ENCODE data around the gene NTSR1.

Gene NTSR1

DNA sequence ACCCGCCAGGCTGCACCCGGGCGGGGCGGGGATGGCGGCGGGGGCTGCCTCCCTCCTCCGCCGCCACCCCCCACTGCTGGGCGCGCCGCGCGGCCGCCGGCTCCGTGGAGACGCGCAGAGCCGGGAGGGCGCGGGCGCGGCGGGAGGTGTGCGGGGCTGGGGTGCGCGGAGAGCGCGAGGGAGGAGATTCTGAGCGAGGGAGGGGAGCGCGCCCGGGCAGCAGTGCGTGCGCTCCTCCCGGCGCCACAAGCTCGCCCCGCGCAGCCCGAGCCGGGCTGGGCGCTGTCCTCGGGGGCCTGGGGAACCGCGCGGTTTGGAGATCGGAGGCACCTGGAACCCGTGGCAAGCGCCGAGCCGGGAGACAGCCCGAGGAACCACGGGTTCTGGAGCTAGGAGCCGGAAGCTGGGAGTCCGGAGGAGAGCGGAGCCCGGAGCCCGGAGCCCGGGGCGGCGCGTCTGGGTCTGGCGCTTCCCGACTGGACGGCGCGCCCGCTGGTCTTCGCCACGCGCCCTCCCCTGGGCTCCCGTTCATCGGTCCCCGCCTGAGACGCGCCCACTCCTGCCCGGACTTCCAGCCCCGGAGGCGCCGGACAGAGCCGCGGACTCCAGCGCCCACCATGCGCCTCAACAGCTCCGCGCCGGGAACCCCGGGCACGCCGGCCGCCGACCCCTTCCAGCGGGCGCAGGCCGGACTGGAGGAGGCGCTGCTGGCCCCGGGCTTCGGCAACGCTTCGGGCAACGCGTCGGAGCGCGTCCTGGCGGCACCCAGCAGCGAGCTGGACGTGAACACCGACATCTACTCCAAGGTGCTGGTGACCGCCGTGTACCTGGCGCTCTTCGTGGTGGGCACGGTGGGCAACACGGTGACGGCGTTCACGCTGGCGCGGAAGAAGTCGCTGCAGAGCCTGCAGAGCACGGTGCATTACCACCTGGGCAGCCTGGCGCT lies at the start of gene NTSR1:
TSS of gene NTSR1 (plus strand) at position 246 of the 946 bp plus-strand sequence. CDS start at position 618, 372 bp downstream.
- DNase-seq = no peak

DNA sequence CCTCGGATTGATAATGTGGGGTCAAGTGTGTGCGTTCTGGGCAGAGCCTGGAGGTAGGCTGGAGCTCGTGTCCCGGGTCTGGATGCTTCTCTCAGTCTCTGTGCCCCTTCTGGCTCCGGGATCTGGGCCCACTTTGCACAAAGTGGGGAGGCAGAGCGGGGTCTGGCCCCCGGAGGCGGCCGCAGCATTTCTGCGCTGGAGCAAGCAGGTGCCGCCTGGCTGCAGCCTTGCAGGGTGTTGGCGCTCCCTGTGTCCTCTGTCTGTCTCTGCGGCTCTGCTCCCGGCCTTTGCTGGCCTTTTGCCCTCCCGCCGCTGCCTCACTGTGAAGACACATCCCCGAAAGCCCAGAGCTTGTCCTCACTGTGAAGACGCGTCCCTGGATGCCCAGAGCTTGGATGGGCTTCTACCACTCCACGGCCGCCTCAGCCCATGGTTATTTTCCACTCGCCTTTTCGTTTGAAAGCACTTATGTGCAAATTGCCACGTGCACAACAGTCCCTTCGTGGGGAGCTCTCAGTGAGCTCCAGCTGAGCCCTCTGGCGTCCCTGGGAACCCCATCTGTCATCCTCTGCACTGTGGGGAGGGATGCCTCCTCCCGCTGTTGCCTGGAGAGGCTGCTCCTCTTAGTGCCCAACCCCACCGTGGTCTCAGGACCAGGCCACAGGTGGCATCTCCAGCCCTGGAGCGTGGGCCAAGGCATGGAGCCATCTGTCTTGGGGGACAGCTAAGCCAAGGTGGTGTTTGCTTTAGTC lies 49.0 kb upstream of the NTSR1 start:
- DNase-seq = no peak

DNA sequence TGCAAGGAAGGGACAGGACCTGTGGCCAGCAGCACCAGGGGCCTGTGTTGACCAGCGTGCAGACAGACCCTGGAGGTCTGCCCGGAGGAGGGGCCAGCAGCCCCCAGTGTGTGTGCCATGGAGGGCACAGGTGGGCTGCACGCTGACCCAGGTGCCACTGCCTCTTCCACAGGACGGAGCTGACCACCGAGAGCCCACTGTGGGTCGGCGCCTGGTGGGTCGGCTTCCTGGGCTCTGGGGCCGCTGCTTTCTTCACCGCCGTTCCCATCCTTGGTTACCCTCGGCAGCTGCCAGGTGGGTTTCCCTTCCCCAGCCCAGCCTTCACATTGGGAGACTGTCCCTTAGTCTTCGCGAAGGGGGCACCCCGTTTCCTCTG lies 48.4 kb upstream of the NTSR1 start:
- DNase-seq = no peak

DNA sequence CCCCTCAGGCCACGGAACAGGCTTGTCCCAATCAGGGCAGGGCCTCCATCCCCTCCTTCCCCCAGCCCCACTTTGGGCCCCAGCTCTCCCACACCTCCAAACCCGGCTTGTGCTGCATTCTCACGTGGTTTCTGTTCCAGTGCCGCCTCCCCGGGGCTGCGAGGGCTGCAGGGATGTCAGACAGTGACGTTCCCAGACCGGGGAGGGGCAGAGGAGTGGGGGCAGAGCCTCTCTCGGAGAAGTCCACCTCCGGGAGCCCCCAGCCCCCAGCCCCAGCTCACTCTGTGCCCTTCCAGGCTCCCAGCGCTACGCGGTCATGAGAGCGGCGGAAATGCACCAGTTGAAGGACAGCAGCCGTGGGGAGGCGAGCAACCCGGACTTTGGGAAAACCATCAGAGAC lies 47.9 kb upstream of the NTSR1 start:
- no peak for DNase-seq

DNA sequence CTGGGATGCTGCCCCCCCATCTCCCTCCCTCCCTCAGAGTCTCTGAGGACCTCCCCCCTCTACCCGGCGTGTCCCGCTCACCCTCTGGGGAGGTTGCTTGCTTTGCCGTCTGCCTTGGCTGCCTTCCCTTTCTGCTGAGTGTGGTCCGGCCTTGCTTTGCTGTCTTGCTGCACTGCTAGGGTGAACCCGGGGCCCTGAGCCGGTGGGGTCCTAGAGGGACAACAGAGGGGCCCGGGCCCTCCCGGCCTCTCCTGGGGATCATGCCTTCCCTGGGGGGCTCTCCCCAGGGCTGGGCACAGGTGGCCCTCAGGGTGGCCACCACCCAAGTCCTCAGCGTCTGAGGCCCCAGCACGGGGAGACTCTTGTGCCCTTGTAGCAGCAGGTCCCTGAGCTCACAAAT lies 47.0 kb upstream of the NTSR1 start:
- no peak for DNase-seq

DNA sequence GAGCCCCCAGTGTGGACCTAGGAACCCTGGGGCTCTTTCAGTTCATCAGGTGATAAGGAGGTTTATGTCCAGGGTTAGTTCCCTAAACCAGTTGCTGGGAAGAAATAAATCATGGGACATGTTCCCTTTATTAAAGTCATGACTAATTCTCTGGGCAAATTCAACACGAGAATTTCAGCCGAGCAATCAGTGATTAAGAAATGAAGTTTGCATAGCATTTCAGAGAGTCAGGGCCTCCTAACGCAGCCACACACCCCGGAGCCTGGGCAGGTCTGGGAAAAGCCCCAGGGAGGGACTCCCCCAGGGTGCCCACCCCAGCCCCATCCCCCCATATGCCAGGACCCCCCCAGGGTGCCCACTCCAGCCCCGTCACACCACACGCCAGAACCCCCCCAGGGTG lies 46.2 kb upstream of the NTSR1 start:
- DNase-seq = no peak

DNA sequence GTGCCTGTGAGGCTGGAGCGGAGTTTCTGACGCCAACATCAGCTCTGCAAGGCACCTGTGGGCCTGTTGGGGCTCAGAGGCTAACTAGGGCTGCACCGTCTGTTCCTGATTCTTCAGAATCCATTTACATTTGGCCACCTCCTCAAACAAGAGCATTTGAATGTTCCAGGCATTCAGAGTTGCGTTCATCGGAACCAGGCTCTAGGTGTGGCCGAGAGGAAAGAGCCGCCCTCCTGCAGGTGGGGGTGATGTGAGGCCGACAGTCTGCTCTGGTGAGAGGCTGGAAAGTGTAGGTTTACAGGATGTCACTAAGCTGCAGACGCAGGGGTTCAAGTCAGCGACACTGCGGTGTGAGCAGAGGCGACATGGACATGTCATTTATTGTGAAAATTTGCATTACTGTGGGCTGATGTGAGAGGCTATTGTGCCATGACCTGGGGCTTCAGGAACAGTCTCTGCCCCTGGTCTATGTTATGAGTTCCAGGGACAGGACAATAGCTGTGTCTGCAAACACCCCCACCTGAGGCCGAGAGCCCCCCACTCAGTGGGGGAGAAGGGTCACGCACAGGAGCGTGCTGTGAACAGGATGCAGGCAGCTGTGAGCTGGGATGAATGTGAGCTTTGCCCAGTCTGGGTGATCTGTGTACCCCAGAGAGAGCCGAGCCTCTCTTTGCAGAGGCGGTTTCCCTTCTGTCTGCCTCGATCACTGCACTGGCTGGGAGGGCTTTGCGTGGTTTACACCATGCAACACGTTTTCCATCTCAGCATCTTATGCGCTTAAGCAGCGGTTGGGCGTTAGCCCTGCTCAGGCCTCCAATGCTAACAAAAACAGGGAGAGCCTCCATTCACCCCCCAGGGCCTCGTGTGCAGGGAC lies 45.3 kb upstream of the NTSR1 start:
- DNase-seq = no peak

DNA sequence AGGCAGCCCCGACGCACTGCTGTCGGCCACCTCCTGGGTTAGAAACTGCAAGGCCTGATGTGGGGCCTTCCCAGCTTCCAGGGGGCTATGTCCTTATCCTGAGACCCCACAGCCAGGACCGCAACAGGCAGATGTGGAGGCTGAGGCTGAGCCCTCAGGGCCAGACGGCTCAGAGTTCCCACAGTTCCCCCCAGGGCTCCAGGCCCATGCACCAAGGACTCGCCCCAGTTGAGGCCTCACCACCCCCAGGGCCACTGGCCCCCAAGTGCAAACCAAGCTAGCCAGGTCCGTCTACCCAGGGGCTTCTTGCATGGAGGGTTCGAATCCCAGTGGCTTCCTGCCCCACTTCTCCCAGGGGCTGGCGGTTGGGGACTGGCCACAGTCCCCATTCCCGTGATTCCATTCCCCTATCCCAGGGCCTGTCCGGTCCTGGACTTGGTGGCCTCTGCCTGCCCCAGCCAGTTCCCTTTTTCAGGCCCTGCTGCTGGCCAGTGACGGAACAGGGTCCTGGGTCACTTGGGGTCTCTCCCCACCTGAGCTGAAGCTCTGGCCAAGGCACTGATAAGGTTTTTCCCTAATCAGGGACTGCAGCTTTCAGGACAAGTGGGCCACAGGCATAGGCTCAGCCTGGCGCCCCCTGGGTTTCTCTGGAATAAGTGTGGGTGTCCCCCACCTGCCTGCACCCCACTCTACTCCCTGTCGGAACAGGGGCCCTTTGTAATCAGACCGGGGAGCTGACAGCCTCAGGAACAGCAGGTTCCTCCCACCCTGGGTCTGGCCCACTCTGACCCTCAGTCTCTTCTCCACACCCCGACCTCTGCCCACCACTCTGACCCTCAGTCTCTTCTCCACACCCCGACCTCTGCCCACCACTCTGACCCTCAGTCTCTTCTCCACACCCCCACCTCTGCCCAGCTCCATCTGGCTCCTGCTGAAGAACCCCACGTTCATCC lies 44.3 kb upstream of the NTSR1 start:
- DNase-seq = no peak

DNA sequence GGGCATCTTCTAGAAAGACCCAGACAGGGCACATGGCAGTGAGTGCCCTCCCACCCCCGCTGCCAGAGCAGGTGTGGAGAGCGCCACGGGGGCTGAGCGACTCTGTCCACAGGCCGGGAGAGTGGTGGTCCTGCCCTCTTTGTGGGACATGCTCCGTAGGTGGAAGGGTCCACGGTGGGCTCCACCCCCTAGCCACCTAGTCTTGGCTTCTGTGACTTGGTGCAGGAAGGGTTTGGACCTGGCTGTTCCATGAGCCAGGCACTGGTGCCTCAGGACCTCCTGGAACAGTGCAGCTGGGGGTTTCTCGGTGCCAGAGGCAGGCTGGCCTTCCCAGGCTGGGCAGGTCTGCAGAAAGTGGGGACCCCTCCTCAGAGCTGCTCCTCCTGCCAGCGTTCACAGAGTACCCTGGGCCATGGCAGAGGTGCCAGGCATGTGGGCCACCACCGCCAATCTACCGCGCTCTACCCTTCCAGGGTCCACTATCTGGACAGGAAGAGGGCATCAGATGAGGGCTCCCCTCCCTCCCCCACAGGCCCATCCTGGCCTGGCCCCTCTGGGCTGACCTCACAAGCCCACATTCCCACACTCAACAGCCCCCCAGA lies 43.4 kb upstream of the NTSR1 start:
- DNase-seq = no peak

DNA sequence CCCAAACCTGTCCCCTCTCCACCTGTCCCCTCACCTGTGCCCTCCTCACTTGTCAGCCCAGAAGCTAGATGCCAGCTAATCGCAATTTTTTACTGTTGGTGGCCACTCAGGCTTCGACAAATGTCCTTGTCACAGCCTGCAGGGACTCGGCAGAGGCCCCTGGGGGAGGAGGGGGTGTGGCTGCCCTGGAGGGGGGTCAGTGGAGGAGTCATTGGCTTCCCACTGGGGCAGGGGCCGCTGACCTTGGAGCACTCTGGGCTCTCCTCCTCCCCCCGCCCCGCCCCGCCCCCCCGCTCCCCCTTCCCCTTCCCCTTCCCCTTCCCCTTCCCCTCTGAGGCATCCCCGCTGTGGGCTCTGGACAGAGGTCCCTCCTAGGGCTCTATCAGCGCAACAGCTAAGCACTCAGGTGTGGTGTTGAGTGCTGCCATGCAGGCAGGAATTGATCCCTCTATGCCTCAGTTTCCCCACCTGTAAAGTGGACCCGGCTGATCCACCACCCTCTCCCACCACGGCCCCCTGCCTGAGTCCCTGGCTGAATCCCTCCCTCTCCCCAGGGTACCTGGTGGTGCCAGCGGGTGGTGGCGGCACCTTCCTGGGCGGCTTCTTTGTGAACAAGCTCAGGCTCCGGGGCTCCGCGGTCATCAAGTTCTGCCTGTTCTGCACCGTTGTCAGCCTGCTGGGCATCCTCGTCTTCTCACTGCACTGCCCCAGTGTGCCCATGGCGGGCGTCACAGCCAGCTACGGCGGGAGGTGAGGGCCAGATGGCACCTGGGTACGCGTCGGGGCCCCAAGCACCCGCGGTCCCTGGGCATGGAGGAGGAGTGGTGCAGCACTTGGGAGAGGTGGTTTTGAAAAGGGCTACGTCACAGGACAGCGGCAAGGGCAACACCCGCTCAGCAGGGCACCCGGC lies 42.6 kb upstream of the NTSR1 start:
- no peak for DNase-seq

DNA sequence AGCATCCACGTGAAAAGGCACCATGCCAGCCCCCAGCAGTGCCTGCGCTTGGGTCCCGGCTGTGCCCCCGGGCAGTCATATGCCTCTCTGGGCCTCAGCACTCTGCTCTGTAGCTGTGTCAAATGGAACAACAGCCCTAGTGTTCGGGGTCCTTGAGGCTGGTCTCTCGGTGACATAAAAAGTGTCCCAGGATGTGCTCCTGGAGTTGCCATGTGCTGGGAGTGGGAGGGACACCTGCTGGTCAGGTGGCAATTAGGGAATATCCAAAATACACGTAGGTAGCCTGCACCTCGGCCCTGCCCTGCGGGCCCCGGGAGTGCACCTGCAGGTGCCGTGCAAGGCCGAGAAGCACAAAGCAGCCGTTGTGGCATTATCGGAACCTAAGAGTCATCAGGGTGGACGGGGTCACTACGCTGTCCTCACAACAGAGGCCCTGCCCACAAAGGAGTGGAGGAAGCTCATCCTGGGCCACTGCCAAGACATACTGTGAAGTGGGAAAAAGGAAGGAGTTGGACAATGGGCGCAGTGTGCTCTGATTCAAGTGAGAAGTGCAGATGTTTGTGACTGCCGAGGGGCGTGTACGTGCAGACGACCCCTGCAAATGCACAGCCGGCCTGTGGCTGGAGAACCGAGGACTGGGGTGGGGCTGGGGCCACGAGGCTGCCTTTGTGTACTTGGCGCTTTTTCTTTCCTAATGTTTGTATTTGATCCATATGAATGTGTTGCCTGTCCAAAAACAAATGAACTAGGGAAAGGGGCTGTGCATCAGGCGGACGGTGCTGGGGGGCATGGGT lies 41.7 kb upstream of the NTSR1 start:
- no peak for DNase-seq

DNA sequence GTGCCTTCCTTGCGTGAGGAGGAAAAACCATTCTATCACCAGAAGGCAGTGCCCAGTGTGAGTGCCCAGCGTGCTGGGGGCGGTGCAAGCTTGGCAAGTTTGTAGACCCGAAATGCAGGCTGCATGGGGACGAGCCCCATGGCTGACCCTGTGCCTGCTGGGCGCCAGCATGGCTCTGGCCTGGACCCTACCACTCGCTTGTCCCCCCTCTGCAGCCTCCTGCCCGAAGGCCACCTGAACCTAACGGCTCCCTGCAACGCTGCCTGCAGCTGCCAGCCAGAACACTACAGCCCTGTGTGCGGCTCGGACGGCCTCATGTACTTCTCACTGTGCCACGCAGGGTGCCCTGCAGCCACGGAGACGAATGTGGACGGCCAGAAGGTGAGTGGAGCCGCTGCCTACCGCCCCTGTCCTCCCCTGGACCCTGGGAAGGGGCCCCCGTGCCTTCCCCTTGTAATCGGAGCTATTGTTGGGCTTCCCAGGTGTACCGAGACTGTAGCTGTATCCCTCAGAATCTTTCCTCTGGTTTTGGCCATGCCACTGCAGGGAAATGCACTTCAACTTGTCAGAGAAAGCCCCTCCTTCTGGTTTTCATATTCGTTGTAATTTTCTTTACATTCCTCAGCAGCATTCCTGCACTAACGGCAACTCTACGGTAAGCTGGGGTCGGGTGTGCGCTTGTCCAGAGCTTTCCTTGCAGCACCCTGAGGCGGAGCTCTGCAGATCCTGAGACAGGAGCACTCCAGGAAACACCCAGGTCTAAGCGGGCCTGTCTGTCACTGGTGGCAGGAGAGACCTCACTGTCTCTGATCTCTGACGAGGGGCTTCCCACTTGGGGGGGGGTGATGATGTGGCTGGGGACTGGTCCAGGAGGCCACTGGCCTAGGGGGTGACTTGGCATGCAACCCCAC lies 40.9 kb upstream of the NTSR1 start:
- DNase-seq = no peak

DNA sequence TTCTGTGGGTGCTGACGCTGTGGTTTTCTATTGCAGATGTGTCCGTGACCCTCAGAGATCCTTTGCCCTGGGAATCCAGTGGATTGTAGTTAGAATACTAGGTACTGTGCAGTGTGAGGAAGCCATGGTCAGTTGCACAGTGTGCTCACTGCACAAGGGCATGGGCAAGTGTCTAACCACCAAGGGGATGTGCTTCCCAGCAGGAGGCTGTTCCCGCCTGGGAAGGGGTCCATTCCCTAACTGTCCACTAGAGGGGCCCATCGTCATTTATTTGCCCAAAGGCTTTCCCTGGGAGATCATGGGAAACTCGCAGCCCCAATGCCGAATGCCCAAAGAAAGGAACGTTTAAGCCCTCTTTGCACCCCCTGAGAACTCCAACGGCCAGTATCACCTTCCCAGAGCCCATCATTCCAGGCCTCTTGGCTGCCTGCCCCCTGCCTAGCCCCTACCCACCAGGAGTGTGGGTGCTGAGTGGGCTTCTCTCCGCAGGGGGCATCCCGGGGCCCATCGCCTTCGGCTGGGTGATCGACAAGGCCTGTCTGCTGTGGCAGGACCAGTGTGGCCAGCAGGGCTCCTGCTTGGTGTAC lies 40.1 kb upstream of the NTSR1 start:
- no peak for DNase-seq

DNA sequence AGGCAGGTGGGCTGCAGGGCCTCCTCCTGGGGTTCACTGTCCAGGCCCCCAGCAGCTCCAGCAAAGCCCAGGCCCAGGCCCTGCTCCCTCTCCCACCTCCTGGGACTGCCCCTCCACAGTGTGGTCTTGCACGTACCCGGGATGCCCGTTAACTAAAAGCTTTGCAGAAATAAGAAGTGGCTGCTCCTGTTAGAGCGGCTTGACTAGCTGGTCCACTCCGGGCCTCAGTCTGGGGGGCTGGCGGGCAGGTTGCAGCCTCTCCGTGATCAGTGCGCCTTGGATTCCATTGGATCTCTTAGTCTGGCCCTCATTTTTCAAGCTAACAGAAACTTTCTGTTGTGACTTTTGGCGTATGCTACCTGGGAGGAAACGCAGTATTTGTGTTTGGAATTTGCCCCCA lies 39.4 kb upstream of the NTSR1 start:
- no peak for DNase-seq

DNA sequence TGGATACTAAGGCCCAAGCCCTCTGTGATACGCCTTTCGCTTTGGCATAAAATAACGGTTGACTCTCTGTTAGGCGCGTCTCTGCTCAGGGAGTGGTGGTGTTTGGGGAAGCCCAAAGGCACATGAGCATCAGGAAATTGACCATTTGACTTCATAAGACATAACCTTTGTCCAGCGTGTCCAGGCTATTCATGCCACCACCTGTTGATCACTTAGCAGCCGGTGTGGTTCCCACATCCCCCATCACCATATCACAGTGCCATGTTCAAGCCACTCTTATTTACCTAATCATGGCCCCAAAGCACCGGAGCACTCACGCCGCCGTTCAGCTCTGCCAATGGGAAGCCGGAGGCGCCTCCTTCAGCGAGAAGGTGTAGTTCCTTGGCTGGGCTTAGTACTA lies 38.5 kb upstream of the NTSR1 start:
- DNase-seq = no peak

DNA sequence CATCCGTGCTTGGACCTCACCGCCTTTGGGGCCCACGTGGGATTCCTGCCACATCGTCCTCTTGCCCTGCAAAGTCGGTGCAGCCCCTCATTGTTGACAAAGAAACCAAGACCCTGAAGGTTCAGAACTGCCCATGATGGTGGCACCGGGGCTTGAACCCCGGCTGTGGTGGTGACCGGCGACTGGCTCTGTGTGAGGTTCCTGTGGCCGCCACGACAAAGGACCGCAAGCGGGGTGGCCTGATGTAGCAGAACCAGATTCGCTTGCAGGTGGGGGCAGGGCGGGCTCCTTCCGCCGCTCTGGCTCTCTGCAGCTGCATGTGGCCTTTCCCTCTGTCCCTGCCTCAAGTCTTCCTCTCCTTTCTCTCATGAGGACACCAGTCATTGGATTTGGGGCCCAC lies 37.6 kb upstream of the NTSR1 start:
- DNase-seq = no peak

DNA sequence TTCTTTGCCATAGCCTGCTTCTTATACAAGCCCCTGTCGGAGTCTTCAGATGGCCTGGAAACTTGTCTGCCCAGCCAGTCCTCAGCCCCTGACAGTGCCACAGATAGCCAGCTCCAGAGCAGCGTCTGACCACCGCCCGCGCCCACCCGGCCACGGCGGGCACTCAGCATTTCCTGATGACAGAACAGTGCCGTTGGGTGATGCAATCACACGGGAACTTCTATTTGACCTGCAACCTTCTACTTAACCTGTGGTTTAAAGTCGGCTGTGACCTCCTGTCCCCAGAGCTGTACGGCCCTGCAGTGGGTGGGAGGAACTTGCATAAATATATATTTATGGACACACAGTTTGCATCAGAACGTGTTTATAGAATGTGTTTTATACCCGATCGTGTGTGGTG lies 36.9 kb upstream of the NTSR1 start:
- DNase-seq = no peak

DNA sequence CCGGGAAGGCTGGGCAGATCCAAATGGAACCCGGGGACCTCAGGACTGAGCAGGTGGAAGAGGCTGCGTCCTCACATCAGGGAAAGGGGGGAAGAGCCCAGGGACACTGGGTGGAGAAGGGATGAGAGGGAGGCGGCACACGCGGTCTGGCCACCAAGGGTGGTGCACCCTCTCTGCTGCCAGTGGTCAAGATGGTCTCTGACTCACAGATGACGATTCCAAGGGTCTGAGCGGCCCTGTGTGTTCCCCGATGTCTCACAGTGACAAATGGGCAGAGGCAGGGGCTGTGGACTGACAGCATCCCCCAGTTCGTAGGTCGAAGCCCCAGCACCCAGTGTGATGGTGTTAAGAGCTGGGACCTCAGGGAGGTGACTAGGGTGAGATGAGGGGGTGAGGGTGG lies 34.3 kb upstream of the NTSR1 start:
- no peak for DNase-seq

All from NCI-H1048 (cell line).